CD4-positive, alpha-beta T cell treated with Interleukin-2 at 100 ng/mL for 4 hours (primary cell): ENCODE data around the gene IMMP2L.
"Not testable (repeated sequence)": the region's sequence is repeated elsewhere in the genome, so short reads cannot be mapped to it uniquely, and the experiment has no call there.

Experiments
- DNase-seq: peaks from one replicate; pipeline ENCODE4 v3.0.0-alpha.2; 2020; ENCODE audit warnings: low spot score

IMMP2L gene

DNA sequence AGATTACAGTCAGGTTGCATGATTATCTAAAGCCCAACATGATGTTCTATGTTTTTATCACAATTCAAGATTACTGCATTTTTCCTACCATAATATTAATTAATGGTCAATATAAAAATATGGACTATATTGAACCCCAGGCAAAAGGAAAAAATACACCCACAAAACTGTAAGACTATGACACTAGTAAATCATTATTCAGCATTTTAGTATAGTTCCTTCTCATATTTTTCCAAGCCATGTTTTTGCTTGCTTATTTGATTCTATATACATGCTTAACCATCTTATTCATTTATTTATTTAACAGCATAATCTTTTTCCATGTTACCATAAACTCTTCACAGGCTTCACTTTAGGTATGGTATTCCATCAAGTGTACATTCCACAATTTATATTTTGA lies 101.6 kb downstream of the IMMP2L start:
- DNase-seq, result no peak

DNA sequence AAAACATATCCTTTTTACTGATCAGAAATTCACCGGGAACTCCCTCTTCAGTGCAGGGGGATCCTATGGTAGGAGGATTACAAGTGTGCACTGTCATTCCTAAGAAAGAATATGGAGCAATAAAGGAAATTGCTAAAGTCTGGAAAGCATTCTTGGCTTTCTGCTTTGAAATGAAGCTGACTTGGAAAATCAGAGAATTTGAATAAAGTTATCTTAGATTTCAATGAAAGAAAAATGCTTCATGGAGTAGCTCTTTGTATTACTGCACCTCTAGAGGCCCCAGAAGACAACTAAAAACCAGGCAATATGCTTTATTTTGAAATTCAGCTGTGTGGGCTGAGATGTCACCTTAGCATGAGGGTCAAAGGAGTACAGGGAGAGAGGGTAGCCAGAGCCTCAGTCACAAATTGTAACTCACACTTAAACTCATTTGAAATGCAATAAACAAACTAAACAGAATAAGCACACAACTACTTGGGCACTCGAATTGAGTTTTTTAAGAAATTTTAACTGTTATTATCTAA lies 102.5 kb downstream of the IMMP2L start:
- no peak for DNase-seq

DNA sequence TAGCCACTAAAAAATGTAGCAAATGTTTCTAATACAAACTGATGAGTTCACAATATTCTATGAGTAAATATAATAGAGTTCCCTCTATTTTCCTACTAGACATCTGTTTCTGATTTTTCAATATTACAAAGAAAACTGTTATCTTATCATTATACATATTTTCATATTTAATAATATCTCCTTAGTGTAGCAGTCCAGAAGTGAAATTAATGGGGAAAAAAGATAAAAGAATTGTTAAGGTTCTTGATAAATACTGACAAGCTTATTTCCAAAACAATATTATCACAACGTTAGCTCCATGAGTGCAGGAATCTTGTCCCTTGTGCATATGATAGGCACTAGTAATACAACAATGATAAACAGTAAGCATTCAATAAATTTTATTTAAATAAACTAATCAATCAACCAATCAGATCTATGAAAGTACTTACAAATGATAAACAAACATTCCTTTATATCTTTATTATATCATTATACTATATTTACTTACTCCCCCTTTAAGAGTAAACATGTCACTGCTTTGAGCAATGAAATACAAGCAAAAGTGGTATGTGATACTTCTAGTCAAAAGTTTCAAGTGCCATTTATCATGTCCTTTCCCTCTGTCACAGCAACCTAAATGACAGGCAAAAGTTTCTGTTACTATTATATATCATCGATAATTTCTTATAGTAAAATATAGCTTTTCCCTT lies 103.1 kb downstream of the IMMP2L start:
- no peak for DNase-seq

DNA sequence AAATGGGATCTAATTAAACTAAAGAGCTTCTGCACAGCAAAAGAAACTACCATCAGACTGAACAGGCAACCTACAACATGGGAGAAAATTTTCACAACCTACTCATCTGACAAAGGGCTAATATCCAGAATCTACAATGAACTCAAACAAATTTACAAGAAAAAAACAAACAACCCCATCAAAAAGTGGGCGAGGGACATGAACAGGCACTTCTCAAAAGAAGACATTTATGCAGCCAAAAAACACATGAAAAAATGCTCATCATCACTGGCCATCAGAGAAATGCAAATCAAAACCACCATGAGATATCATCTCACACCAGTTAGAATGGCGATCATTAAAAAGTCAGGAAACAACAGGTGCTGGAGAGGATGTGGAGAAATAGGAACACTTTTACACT lies 111.6 kb downstream of the IMMP2L start:
- not testable (repeated sequence) for DNase-seq

DNA sequence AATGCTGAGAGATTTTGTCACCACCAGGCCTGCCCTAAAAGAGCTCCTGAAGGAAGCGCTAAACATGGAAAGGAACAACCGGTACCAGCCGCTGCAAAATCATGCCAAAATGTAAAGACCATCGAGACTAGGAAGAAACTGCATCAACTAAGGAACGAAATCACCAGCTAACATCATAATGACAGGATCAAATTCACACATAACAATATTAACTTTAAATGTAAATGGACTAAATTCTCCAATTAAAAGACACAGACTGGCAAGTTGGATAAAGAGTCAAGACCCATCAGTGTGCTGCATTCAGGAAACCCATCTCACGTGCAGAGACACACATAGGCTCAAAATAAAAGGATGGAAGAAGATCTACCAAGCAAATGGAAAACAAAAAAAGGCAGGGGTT lies 114.8 kb downstream of the IMMP2L start:
- DNase-seq, result not testable (repeated sequence)

DNA sequence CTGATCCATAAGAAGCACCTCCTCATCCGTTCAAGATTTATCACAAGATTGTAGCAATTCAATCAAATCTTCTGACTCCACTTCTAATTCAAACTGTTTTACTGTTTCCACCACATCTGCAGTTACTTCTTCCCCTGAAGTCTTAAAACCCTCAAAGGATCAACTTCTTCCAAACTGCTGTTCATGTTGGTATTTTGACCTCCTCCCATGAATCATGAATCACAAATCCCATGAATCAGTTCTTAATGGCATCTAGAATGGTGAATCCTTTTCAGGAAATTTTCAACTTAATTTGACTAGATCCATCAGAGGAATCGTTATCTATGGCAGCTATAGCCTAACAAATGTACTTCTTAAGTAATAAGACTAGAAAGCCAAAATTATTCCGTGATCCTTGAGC lies 122.3 kb downstream of the IMMP2L start:
- DNase-seq, result no peak

DNA sequence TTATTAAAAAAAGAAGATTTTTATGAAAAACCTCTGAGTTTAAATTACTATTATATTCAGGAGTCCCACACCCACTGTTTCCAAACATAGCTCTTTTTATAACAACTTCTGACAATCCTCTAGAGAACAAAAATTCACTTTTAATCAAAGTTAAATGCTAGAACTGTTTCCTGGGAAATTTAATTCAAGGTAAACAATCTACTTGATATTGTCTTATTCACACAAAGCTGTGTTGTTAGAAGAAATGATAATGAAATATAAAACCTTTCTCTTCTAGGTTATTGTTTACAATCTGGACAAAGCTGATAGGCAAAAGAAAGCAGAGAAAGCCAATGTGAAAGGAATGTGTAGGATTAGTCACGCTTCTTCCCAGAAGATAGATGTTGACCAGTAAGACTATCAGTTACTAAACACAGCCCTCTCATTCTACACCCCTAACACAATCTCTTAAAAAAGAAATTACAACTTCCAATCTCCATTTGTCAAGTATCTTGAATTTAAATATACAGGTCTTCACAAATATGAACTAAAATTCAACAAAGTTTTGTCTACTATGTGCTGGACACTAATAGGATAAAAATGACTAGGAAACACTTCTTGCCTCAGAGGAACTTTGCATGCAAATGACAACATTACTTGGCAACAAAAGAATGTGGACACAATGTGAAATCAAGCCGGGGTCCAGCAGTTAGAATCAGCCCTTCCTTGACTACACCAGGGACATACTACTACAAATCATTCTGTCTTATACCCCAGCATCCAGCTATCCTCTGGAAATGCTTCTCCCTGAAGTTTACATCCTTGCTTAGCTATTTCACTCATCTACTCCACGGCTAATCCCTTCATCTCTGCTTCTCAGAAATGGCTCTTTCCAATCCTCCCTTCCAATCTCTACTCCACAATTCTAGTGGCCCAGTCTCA lies 123.7 kb downstream of the IMMP2L start:
- DNase-seq, result no peak

DNA sequence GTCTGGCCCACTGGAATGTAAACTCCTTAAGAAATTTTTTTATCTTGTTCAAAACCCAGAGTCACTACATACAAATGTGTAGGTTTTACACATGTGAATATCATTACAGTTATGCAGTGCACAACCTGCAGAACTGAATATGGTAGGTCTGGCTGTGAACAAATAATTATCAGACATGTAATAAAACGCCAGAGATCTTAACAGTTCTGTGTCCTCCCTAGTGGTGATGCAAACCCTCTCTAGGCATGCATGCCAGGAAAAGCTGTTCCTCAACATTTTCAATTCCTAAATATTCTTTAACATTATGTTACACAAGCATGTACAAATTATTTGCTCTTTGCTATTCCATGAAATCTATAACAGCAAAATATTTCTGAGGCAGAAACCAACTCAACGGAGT lies 124.6 kb downstream of the IMMP2L start:
- no peak for DNase-seq

DNA sequence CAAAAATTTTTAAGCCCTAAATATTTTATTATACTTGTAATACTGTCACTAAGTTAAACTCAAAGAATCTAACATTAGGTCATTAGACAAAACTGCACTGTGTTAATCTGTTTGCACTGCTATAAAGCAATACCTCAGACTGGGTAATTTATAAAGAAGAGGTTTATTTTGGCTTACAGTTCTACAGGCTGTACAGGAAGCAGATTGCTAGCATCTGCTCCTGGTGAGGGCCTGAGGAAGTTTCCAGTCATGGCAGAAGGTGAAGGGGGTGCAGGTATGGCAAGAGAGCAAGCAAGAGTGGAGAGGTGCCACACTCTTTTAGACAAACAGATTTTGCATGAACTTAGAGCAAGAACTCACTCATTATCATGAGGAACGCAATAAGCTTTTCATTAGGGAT lies 125.7 kb downstream of the IMMP2L start:
- no peak for DNase-seq

DNA sequence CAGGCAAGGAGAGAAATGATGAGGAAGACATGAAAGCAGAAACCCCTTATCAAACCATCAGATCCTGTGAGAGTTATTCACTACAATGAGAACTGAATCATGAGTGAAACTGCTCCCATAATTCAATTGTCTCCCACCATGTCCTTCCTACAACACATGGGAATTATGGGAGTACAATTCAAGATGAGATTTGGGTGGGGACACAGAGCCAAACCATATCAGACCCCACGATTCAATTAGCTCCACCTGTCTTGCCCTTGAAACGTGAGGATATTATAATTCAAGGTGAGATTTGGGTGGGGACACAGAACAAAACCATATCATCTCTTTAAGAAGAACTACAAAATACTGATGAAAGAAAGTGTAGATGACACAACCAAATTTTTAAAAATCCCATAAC lies 128.9 kb downstream of the IMMP2L start:
- DNase-seq, result no peak

DNA sequence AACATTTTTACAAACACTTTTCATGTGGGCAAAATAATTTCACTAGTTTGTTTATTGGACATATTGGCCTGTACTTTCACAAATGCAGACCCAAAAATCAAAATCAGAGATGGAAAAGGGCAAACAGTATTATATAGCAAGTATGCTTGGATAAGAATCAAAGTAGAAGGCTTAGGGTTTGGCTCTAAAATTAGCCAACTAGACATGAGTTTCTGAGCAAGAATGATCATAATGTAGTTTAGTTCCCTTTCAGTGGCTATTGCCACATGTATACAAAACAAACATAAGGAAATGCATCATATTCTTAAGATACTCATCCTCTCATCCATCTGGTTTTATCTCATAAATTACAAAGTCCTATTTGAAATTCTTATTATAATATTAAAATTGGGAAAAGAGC lies 132.5 kb downstream of the IMMP2L start:
- no peak for DNase-seq

DNA sequence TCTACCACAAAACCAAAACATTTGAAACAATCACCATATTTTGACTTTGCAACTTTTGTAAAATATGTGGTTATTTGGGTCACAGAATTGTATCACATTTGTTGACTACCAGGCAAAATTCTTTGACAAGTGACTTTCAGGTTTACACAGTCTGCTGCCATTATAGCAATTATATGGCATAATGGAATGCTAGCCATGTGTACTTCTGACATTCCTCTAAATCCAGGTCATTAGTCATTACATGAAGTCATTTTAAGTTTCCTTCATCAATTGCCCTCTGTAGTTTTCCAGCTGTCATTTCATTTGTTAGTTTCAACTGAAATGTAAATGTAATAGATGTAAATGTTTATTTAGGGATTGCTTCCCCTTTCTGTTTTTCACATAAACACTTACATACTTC lies 137.5 kb downstream of the IMMP2L start:
- no peak for DNase-seq

DNA sequence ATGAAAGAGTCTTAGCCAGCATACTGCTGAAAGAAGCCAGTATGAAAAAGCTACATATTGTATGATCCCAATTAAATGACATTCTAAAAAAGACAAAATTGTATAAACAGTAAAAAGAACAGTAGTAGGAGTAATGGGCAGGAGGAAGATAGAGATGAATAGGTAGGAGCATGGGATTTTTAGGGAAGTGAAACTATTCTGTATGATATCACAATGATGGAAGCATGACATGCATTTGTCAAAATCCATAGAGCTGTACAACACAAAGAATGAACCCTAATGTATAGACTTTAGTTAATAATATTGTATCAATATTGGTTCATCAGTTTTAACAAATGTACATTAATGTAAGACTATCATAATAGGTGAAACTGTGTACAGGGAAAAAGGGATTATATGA lies 147.9 kb downstream of the IMMP2L start:
- DNase-seq, result no peak

DNA sequence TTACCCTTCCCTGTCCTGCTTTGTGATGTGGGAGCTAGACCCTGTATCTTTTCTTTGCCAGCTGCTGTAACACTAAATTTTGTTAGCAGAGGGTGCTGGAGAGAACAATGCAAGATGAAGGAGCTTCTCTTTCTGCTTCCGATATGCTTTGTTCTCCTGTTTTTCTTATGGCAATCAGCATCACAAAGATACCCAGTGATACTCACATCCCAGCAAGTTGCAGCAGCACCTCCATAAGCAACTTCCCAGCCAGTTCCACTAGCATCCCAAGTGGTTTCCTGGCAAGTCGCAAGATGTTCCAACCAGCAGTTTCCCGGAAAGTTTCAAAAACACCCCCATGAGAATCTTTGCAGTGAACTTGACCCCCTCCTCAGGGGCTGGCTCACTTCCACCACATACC lies 148.6 kb downstream of the IMMP2L start:
- DNase-seq, result no peak

DNA sequence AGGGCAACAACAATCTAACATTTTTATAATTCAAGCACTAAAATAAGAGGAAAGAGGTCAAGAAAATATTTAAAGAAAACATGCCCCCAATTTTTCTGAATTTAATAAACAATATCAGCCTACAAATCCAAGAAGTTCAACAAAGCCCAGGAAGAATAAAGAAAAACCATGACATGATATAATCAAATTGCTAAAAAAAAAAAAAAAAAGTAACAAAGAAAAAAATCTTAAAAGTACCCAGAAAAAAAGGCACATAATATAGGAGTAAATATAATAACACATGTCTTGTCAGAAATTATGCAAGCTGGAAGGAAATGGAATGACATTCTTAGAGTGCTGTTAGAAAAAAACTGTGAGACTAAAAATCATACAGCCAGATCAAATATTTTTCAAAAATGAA lies 151.4 kb downstream of the IMMP2L start:
- DNase-seq, result no peak

DNA sequence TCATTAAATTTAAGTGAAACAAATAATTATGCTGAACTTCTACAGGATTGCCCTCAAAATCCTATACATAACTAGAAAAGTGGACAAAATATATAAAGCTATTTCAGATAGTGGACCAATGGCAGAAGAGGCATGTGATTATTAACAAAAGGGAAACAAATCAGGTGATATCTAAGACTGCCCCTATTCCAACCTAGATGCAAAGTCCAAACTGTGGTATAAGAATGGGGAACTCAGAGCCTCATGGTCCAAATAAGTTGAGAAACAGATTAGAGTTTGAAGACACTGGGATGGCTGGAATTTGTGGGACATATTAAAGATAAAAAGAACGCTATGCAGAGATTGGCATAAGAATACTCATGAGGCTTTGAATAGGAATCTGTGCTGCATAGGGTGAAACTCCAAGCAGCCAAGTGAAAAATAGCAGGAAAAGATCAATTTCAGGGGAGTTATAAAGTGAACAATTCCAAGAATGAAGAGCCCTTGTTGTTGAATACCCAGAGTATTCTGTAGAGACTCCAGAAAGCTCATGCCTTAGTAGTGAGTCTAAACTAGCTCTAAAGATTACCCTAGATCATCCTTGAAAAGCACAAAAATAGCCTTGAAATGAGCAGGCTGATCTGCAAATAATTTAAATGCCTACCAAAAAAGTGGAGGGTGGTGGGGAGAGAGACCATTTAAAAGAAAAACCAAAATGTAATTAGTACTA lies 152.4 kb downstream of the IMMP2L start:
- DNase-seq, result no peak

DNA sequence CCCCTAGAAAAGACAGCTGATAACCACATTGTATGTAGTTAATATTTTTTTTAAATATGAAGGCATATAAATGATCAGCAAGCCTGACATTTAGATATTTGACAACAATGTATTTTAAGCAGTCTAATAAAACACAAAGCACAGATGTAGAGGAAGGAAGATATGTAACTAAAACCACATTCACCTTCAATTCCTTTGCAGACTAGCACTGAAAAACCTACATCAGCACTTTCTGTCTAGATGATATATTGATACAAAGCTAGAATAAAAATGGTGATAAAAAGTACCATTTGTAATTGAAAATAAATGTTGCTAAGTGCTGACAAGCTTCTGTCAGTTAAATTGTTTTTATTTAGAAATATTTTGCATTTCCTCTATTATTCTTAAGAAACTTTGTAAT lies 153.6 kb downstream of the IMMP2L start:
- DNase-seq, result no peak

DNA sequence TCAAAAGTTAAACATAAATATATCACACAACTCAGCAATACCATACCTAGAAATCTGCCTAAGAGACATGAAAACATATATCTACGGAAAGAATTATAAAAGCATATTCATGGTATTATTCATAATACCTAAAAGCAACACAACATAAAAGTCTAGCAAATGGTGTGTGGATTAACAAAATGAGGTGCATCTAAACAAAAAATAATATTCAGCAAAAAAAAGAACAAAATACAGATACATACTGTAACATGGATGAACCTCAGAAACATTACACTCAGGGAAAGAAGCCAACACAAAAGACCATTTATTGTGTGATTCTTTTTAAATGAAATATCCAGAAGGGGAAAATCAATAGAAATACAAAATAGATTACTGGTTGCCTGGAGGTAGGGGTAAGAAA lies 155.0 kb downstream of the IMMP2L start:
- DNase-seq, result no peak

DNA sequence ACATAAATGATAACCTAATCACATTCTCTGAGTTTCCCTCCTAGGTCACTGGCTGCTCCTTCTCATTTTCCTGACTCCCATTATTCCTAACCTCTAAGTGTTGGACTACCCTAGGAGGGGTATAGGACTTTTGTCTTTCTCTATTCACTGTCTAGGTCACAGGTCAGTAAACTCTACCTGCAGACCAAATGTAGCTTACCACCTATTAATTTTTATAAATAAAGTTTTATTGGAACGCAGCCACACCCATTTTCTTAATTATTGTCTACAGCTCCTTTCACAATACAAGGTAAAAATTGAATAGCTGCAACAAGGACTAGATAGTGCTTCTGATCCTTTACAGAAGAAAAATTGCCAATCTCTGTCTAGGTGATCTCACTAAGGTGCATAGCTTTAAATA lies 156.7 kb downstream of the IMMP2L start:
- DNase-seq, result no peak

DNA sequence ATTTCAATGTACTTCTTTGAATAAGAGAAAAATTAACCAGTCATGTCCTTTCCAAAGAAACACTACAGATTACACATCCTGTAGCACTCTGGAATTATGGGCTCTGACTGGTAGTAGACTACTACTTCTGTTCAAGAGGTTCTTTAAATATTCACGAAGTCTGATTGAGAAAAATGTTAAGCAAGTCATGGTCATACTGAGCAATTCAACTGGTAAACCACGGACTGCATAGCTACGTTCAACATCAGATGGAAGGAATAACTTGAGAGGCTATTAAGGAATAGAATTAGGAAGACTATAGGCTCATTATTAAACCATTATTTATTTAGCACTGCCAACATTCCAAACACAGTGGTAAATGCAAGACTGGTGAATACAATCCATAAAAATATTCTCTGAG lies 160.8 kb downstream of the IMMP2L start:
- no peak for DNase-seq

DNA sequence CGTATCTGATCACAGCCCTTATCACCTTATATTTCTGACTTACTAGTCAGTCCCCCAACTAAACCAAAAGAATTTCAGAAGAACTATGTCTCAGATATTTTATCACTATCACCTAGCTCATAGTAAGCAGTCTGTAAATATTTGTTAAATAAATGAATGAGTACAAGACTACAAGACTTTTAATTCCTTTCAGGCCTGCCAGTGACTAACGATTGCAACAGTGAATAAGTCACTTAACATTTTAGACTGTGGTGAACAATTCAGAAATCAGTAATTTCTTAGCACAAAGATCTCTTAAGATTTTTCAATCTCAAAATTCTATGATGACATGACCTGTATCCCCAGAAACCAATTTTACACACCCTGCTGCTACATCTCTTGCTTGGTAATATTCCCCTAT lies 162.2 kb downstream of the IMMP2L start:
- DNase-seq, result no peak

DNA sequence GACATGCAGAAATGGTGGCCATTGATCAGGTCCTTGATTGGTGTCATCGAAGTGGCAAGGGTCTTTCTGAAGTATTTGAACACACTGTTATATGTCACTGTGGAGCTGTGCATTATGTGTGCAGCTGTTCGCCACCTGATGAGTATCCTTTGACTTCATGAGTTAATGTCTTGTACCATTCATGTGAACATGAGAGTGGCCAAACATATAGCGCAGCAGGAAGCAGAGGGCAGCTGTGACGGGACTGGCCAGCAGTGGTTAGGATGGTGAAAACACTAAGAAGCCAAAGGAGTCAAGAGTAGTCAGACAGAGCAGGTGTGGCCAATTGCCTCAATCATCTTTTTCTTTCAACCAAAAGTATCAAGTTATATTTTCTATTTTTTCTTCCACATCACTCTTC lies 167.4 kb downstream of the IMMP2L start:
- DNase-seq, result no peak
